Mucosa of stomach (tissue), 1 donor: ENCODE measurements around the gene UGT2B17.
"Not testable (repeated sequence)": the region's sequence is repeated elsewhere in the genome, so short reads cannot be mapped to it uniquely, and the experiment has no call there.

Experiments
- H3K27me3 ChIP-seq: one replicate; pipeline ENCODE4 v1.7.0; 2013; ENCODE audit warnings: mild to moderate bottlenecking, low read length; ENCODE audit not compliant: control insufficient read depth, insufficient read depth
- H3K36me3 ChIP-seq: one replicate; pipeline ENCODE4 v1.7.0; 2013; ENCODE audit warnings: low read length; ENCODE audit not compliant: control insufficient read depth, insufficient read depth
- H3K4me1 ChIP-seq: one replicate; pipeline ENCODE4 v1.7.0; 2013; ENCODE audit warnings: mild to moderate bottlenecking, low read length; ENCODE audit not compliant: control insufficient read depth, insufficient read depth
- H3K4me3 ChIP-seq: one replicate; pipeline ENCODE4 v1.7.0; 2013; ENCODE audit warnings: low read length
- H3K9ac ChIP-seq: one replicate; pipeline ENCODE4 v1.7.0; 2013; ENCODE audit warnings: mild to moderate bottlenecking, low read length, moderate library complexity
- H3K9me3 ChIP-seq: one replicate; pipeline ENCODE4 v1.7.0; 2013; ENCODE audit warnings: mild to moderate bottlenecking, low read length, moderate library complexity; ENCODE audit not compliant: control insufficient read depth
- donor health status: Pancreatic carcinoma.

Gene UGT2B17

GRCh38 chr4:68589790-68590189 is 13.7 kb upstream of the UGT2B17 start:
- Histone ChIP-seq H3K36me3 (no peaks in the 10 kb centered on the region), H3K9ac (no peak overlapping the region), H3K9me3 (no peaks in the 10 kb centered on the region), H3K27me3 (no peaks in the 10 kb centered on the region), H3K4me1 (no peaks in the 10 kb centered on the region), H3K4me3 (no peak overlapping the region)

DNA sequence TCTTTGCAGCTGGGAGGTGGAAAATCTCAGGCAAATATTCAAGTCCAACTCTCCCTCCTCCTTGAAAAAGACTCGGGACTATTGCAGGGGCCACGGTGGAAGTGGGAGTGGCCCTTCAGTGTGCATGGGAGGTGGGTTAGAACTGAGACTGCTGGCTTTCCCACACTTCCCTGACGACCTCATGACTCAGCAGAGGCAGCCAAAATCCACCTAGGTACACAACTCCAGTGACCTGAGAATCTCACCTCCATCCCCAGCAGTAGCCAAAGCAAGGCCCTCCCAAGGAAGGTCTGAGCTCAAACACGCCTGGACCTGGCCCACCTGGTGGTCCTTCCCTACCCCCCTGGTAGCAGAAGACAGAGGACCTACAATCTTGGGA is 6.2 kb upstream of the UGT2B17 start:
- Histone ChIP-seq H3K27me3 (no peaks in the 10 kb centered on the region), H3K4me3 (no peak overlapping the region), H3K4me1 (no peaks in the 10 kb centered on the region), H3K36me3 (no peaks in the 10 kb centered on the region), H3K9me3 (no peaks in the 10 kb centered on the region), H3K9ac (no peak overlapping the region)

- no peak overlapping the region for H3K9ac ChIP-seq
- H3K4me1 ChIP-seq: no peaks in the 10 kb centered on the region
- H3K36me3 ChIP-seq: no peaks in the 10 kb centered on the region
- no peaks in the 10 kb centered on the region for H3K27me3 ChIP-seq
- no peak overlapping the region for H3K4me3 ChIP-seq
- no peaks in the 10 kb centered on the region for H3K9me3 ChIP-seq
These were observed 5.5 kb upstream of the UGT2B17 start for GRCh38 chr4:68581383-68582338.

DNA sequence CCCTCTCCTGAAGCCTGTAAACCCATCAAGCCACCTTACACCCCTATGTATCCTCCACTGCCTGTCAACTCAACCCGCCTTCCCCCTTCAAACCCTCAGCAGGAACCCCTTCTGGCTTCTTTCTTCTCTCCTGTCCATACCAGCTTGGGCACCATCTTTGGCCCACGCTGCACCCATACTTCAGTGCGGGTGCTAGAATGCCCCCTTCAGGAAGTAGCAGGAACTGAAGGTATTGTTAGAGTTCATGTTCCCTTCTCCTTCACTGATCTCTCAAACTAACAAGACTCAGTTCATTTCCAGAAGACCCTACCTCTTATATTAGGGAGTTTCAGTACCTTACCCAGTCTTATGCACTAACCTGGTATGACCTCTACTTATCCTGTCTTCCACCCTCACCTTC is 1.5 kb upstream of the UGT2B17 start:
- Histone ChIP-seq H3K36me3 (no peaks in the 10 kb centered on the region), H3K9ac (no peak overlapping the region), H3K9me3 (no peaks in the 10 kb centered on the region), H3K4me1 (no peaks in the 10 kb centered on the region), H3K27me3 (no peaks in the 10 kb centered on the region), H3K4me3 (no peak overlapping the region)

GRCh38 chr4:68575636-68576035 is 486 bp downstream of the UGT2B17 start:
- H3K9me3 ChIP-seq, H3K36me3 ChIP-seq, H3K9ac ChIP-seq, H3K4me1 ChIP-seq, H3K4me3 ChIP-seq, H3K27me3 ChIP-seq: not testable (repeated sequence)

DNA sequence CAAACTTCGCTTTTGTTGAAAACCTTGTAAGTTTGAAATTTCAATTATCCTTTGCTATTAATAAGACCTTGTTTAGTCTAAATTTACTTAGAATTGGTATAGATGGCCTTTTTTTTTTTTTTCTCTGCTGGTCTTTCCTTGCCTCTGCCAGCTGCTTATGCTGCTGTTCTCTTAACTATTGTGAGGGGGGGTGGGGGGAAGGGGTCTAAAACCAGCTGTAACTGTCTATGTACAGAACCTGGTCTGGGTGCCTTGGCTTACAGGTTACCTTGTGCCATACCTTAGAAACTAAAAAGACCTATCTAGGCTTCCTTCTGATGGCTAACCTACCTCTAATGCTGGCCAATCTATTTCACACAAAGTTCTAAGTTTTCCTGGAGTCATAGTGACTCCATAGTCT is 1.0 kb downstream of the UGT2B17 start:
- H3K9ac ChIP-seq: no peak overlapping the region
- no peaks in the 10 kb centered on the region for H3K36me3 ChIP-seq

DNA sequence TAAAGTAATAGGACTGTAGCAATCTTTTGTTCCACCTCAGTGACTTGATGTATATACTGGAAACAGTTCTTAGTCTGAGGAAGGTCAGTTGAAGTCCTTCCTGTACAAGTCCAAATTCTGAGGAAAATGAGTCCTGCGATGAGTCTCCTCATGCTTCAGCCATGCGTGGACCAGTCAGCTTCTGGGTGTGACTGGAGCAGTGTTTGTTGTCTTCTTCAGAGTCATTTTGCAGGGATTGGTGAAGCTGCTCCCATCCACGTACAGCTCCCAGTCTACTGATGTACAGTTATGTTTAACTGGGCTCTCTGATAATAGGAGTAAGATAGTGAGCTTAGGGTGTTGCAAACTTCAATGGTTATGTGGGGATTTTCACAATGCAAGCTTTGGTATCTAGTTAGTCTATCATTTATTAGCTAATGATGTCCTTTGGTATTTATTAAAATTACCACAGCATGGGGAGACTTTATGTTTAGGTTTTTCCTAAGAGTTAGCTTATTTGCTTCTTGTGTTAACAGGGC is 3.4 kb downstream of the UGT2B17 start:
- Histone ChIP-seq H3K4me1 (no peaks in the 10 kb centered on the region), H3K9ac (no peak overlapping the region), H3K4me3 (no peak overlapping the region), H3K27me3 (no peaks in the 10 kb centered on the region), H3K9me3 (no peaks in the 10 kb centered on the region), H3K36me3 (no peaks in the 10 kb centered on the region)

More for the DNA sequence above, 1.0 kb downstream of the UGT2B17 start:
- no peaks in the 10 kb centered on the region for H3K27me3 ChIP-seq
- H3K4me1 ChIP-seq: no peaks in the 10 kb centered on the region
- no peaks in the 10 kb centered on the region for H3K9me3 ChIP-seq
- no peak overlapping the region for H3K4me3 ChIP-seq

GRCh38 chr4:68570122-68570507 is 6.0 kb downstream of the UGT2B17 start:
- H3K27me3 ChIP-seq: no peaks in the 10 kb centered on the region
- no peak overlapping the region for H3K4me3 ChIP-seq
- no peaks in the 10 kb centered on the region for H3K36me3 ChIP-seq
- no peak overlapping the region for H3K9ac ChIP-seq
- no peaks in the 10 kb centered on the region for H3K9me3 ChIP-seq
- H3K4me1 ChIP-seq: no peaks in the 10 kb centered on the region

- Histone ChIP-seq H3K27me3 (no peaks in the 10 kb centered on the region), H3K9ac (no peak overlapping the region), H3K9me3 (no peaks in the 10 kb centered on the region), H3K4me3 (no peak overlapping the region), H3K4me1 (no peaks in the 10 kb centered on the region), H3K36me3 (no peaks in the 10 kb centered on the region)
These were observed 6.5 kb downstream of the UGT2B17 start for GRCh38 chr4:68569466-68570121.

DNA sequence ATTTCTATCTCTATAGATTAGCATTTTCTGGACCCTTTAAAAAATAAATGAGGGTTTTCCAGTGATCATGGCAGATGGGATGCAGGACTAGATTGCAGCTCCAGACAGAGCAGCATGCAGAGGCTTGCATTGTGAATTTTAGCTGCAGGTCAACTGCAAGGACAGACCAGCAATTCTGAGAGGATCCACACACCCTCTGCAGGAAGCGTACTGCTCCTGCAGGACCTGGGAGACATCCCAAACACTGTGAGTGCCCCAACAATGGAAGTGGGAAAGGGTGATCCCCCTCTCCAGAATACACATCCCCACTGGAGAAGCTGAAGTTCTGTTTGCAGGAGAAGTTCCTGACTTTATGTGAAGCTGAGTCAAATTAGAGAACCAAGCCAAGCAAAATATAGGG is 7.1 kb downstream of the UGT2B17 start:
- not testable (repeated sequence) for H3K4me1 ChIP-seq, H3K9ac ChIP-seq, H3K27me3 ChIP-seq, H3K4me3 ChIP-seq, H3K36me3 ChIP-seq, H3K9me3 ChIP-seq

GRCh38 chr4:68568535-68568934 is 7.6 kb downstream of the UGT2B17 start:
- H3K9ac ChIP-seq, H3K4me3 ChIP-seq, H3K36me3 ChIP-seq, H3K4me1 ChIP-seq, H3K27me3 ChIP-seq, H3K9me3 ChIP-seq: not testable (repeated sequence)

GRCh38 chr4:68566364-68566763 is 9.8 kb downstream of the UGT2B17 start:
- not testable (repeated sequence) for H3K9me3 ChIP-seq, H3K36me3 ChIP-seq, H3K4me1 ChIP-seq, H3K4me3 ChIP-seq, H3K27me3 ChIP-seq, H3K9ac ChIP-seq
